GM20431 (cell line): ENCODE data around the gene DOK7.

ENCODE experiments used
- in situ Hi-C: fragments of 300-500 bp; cut with MseI, MboI; formaldehyde crosslinking; loops from one replicate; pipeline ENCODE4 v1.15.0; 2020; ENCODE audit warnings: low sequenced_read_pairs; ENCODE audit not compliant: unreplicated experiment

Gene DOK7

DNA sequence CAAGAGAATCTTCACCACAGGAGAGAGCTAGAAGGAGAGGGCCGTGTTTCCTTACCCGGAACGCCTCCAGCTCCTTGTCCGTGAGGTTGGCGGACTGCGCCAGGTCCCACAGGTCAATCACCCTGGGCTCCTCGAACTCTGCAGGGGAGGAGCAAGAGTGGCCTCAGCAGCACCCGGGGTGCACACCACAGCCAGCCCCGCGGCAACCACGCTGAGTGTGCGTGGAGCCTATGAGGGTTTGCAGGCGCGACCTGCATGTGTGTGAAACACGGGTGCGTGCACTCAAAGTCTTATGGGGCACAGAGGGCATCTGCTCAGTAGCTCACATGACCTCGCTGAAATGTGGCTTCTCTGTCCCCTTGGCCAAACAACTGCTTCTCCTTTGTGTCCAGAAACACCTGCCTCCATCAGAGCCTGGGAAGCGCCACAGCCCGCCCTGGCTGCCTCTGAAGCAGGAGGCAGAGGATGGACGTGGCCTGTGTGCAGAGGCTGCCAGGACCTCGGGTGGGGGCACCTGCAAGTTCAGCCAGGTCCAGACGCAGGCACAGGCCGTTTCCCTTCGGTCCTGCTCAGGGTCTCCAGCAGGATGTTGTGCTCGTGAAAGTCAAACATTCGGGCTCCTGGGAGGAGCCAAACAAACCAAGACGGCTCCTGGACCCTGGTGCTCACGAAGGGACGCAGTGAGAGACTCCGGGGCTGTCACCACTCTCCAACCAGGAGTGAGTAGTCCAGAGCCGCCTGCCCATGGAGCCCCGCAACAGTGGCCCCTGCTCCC lies 53.1 kb downstream of the DOK7 start:
- in situ Hi-C loops: no loop called here

DNA sequence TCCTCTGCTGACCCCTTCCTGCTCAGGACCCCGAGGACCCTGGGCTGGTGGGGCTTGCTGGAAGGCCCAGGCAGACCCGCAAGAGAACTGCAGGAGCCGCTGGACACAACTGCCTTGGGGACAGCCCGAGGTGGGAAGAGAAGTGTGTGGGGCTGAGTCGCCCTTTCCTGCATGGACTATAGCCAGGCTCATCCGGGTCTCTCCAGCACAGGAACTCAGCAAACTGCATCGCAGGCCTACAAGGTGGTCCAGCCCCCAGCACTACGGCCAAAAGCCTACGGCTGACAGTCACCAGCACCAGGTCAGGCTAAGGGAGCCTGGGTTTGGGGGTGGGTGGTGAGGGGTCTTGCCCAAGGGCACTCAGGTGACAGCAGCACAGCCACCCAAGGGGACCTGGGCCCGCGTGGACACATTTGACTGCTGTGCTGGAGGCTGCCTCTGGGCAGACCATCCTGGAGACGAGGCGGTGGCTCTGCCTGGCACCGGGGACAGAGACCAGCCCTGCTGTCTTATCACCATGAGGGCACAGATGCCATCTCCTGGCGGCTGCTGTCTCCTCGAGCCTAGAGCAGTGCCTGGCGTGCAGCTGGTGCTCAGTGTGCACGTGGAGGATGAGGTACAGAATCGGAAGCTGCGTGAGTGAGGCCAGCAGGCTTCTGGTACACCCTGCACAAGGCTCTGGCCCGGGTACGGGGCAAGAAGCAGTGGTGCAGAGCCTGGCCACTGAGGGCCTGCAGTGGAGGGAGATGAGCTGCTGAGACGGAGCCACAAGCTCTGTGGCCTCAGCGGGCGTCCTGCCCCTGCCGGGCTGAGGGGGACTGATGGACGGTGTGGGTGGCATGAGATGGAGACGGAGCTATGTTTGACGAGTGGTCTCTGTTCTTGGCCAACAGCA lies 54.0 kb downstream of the DOK7 start:
- in situ Hi-C loops: no loop called here

DNA sequence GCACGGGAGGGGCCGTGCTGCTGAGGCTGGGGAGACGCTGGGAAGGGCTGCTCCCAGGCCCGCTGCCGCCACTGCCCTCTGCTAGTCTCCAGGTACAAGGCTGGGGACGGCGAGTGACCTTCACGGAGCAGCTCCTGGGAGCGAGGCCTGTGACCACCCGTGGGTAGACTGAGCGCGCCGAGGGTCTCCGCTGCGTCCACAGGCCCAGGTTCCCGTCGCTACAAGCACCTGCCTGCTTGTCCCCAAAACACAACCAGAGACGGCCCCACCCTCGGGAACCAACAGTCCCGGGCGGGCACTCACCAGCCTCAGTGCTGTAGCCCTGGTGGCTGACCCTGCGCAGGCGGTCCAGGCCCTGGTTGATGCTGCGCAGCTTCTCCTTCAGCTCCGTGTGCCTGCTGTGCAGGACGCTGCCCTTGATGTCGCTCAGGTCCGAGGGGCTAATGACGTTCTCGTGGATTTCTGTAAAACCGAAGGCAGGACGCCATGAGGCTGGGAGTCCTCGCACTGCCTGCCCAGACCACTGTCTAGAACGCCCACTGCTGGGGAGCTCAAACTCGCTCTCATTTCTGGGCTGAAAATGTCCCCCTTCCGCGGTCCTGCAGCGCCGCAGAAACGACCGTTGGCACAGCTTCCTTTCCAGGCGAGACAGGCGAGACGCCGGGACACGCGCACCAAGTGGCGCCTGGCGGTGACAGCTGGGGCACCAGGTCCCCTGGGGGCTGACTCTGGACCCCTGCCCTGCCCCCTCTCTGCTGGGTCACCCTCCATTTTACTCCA lies 54.8 kb downstream of the DOK7 start:
- in situ Hi-C loops: no loop called here

DNA sequence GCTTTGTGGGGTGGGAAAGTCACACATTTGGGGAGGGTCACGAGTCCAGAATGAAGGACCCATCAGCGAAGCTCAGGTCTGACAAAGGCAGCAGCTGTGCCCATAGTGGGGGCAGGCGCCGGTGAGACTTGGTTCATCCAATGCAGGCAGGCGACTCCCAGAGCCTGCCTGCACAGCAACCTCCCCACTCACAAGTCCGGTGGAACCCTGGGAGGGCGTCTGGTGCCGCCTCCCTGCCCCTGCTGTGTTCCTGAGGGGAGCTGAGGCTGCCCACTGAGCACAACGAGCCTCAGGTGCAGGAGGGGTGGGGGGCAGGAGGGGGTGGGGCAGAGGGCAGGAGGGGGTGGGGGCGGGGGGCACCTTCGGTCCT lies 55.4 kb downstream of the DOK7 start:
- in situ Hi-C loops: no loop called here

DNA sequence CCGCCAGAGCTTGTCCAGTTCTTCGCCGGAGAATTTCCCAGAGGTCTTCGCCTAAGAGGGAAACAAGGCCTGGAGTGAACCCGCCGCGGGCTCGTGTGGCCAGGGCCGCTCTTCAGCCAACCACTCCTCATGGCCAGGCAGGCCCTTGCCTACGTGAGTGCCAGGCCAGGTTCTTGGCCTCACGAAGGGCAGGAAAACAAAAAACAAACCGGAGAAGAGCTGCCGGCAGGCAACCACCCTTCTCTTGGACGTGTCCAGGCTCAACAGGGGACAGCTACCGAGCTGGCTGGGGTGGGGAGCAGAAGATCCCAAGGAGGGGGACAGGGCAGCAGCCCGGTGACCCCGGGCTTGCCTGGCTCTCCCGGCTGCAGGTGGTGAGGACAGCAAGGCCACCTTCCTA lies 55.8 kb downstream of the DOK7 start:
- in situ Hi-C loops: no loop called here

DNA sequence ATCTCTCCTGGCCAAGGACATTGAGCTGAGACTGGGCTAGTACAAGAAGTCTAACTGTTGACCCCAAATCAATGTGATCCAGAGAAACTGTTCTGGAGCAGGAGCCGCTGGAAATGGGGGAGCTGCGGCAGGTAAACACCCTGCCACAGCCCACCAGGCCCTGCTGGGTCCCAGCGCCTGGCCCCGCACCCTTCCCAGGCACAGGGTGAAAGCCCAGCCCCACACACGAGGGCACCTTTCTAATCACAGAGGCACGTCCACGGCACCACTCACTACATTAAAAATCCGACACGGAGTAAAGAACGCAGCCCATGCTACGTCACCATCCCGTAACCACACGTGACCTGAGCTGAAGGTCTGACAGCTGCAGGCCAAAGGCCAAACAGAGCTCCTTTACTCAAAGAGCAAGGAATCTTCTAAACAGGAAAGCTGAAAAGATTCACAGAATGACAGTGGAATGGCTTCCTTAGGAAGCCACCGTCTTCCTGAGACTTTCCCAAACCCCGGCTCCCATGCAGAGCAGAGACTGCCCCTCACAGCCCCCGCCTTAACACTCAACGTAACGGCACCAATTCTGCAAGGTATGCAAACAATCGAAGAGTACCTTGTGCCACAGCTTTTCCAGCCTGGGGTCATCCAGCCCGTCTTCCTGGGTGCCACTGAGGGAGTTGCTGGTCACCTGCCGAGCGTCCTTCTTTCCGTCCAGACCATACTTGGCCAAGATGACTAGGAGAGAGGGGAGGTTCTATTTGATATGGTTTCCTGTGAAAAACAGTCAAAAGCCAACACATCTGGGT lies 56.6 kb downstream of the DOK7 start:
- in situ Hi-C loops: no loop called here

DNA sequence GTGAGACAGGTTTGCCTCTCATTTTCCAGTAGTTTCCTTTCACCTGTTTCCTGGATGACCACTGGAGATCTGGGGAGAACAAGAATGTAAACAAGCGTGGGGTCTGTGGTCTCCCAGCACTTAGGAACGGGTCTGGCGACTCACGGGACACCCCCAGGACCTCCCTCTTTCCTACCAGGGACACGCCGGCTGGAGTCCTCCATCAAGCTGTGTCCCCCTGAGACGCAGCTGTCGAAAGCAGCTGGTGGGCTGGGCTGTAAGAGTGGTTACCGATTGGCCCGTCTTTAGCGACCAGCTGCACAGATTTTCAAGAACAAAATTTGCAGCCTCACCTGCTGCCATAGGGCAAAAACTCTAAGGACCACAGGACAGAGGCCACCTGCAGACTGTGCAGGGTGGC lies 57.2 kb downstream of the DOK7 start:
- in situ Hi-C loops: no loop called here

DNA sequence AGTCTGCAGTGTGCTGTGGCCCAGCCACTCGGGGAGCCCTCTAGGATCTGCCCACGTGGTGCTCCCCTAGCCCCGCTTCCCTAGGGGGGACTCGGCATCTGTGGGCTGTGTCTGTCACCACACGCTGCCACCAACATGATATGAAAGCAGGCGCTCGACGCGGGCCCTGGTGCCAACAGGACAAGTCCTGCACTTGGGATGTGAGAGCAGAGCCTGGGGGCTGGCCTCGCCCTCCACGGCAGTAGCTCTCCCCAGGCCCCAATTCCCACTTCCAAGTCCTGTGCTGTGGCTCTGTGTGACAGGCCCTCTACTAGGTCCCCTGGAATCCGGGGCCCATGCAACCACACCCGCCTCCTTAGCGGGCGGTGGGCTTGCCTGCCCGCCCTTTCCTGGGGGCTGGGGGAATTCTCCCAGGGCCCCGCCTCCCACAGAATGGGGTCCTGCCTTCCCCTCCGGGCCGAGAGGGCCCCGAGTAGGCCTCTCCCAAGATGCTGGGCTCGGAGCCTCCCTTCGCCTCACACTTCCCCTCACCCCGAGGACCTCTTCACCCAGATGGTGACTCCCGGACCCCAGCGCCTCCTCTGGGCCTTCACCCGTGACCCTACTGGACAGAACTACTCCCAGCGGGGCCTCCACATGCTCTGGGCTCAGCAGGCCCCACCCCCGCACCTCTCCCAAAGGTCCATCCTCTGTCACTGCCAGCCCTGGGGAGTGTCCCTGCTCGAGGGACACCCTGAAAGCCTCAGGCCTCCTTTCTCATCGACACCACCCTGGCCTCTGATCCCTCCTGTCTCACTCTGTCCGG lies 57.9 kb downstream of the DOK7 start:
- in situ Hi-C loops: no loop called here

DNA sequence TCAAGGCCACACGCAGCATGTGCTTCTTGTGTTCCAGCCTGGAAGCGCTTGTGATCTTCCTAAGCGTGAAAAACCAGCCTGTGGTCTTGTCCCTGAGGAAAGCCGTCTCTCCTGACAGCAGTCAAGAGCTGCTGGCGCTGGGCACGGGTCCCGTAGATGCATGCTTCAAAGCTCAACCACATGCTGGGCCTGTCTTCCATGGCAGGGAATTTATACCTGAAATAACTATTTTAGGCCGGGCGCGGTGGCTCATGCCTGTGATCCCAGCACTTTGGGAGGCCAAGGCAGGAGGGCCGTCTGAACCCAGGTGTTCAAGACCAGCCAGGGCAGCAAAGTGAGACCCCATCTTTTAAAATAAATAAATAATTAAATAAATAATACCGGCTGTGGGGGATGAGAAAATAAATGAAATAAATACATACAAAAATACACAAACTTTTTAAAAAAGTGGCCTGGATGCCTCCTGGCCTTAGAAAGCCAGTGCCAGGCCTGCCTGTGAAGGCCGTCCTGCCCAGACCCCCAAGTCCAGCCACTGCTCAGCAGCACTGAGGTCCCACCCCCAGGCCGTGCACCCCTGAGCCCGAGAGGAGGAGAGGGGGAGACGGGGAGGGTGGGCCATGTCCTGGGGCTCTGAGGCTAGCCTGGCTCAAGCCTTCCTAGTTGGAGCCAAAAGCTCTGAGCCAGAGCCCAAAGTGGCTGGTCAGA lies 58.7 kb downstream of the DOK7 start:
- in situ Hi-C loops: no loop called here

DNA sequence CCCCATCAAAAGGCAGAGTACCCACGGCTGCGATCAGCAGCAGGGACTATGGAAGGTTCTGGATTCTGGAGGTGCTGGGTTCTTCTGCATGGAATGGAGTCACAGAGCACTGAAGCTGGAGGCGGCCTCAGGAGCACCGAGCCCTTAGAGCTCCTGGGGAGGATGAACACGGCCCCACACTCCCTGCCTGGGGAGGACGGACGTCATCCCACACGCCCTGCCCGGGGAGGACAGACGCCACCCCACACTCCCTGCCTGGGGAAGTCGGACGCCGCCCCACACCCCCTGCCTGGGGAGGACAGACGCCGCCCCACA lies 59.2 kb downstream of the DOK7 start:
- in situ Hi-C loops: no loop called here

DNA sequence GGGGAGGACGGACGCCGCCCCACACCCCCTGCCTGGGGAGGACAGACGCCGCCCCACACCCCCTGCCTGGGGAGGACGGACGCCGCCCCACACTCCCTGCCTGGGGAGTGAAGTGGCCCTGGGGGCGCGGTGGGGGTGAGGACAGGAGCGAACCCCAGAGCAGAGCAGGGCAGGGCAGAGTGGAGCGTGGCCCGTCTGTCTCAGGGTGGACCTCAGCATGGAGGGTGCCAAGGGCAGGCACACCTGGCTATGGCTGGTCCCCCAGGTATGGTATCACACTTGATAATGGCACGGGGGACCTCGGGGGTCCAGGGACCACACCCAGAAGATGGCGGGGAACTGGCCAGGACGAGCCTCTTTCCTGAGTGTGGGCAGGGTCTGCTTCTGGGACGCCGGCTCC lies 59.5 kb downstream of the DOK7 start:
- in situ Hi-C loops: no loop called here

DNA sequence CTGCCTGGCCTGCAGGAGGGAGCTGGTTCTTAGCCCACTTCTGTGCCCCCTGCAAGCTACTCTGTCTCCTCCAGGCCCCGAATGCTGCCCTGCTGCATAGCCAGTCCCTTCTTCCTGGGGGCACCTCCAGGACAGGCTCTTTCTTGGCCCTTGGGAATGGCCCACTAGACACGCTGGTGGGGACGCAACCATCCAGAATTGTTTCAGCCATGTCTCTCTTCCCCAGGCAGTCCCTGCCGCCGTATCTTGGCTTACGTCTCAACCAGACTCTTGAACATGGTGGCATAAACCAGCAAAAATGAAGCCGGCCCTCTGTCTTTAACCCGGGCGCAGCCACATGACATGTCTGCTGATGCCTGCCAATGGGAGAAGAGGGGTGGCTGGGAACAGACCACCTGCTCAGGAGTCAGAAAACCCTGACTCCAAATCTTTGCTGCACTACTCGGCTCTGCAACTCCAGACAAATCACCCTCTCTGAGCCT lies 60.1 kb downstream of the DOK7 start:
- in situ Hi-C loops: no loop called here

DNA sequence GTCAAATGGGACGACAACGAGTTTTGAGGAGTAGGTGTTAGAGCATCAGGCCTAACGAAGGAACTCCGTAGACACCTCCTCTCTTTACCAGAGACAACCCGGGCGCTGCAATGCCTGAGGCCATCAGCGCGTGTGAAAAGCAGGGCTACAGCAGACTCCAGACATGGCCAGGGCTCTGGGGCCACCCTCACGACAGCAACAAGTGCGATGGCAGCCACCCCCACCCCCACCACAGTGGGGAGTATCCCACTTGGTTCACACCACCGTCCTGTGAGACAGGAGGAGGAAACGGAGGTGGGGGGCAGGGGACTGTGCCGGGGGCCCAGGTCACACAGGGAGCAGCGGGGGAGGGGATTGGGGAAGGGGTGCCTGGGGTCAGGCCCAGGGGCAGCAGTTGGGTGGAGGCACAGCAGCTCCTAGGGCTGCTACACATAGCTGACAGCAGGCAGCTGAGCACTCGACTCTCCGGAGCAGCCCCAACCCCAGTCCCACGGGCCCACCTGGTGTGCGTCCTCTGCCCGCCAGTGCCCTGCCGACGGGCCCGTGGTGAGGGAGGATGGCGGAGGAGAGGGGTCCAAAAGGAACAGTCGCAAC lies 60.6 kb downstream of the DOK7 start:
- in situ Hi-C loops: no loop called here

DNA sequence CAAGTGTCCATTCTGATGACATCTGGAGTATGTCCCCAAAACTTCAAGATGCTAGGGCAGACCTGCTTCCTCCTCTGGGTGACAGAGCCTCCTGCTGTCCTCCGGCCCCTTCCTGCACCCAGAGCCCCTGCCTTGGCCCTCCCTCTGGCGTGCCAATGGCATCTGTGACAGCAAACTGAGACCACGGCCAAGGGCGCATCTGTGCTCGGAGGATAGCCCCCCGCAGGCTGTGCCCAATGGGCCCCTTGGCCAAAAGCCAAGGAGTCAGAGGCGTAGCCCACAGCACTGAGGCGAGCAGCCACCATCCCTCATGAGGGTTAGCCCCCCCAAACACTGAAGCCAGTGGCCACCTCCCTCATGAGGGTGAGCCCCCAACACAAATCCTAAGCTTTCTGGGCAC lies 61.2 kb downstream of the DOK7 start:
- in situ Hi-C loops: no loop called here

DNA sequence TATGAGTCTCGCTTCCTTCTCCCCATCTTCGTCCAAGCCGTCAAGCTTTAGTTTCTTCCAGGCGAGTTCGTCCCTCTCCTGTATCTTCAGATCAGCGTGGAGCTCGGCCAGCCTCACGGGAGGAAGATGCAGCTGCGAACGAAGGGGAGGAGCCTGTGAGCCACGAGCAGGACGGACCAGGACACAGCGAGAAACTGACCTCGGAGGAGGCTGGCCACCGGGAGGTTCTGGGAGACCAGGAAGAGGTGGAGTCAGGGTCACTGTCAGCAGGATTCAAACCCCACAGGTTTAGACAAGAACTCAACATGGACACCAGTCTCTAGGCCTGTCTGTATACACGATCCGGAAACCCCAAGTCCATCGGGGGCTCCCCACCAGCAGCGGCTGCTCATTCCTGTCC lies 61.8 kb downstream of the DOK7 start:
- in situ Hi-C loops: no loop called here

DNA sequence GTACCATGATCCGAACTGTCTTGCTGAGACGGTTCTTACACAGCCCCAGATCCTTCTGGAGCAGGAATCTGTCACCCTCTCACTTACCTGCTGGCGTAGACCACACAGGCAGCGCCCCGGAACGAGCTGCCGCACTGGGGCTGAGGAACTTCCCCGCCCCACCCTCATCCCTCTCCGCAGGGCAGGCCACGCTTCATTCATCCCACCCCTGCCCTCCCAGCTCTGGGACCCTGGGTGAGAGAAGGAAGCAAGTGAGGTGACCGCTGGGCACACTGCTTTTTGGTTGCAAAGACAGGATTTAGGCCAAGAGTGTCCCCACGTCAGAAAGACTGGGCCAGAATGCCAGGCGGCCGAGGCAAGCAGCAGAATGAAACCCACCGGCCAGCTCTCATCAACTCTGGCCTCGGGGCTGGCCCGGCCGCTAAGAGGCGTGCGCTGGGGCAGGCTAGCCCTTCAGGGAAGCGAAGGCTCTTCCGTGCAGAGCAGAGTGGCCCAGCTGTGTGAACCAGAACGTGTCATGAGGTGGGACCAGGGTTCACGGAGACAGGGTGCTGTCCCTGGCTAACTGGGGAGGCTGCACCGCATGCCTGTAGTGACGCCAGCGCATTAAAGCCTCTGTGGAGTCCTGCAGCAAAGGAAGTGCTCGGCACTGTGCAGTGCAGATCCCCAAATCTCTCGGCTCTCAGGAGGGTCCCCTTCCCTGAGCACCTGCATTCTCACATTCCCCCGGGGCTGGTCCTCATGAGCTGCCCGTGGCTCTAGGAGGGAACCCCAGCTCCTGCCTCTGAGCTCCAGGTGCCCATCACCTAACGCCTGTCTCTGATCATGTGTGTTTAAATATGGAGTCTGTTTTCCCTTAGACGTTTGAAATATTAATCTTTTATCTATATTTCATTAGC lies 62.7 kb downstream of the DOK7 start:
- in situ Hi-C loops: no loop called here

DNA sequence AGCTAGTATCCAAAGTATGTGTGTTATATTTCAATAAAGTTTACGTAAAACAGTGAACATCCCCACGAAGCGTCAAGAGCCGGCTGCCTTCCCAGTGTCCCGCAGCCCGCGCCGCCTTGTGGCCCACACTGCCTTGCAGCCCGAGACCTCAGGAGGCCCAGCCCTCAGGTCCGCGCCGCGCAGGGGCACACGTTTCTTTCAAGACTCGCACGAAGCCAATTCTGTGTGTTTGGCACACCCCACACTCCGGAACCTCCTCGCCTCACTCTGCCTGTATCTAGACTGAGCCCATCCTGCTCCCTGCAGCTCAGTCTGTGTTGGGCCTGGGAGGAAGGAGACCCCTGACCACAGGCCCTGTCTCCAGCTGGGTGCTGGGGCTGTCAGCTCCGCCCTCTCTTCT lies 63.4 kb downstream of the DOK7 start:
- in situ Hi-C loops: no loop called here
